HG02763 (cell line): ENCODE data around the gene TBK1.

Source experiments
- ATAC-seq: cut with Tn5 transposase; IDR thresholded peaks from one replicate; pipeline ENCODE4 v1.9.1; 2021; ENCODE audit warnings: mild to moderate bottlenecking, moderate library complexity; ENCODE audit not compliant: unreplicated experiment

TBK1 gene

GRCh38 chr12:64450711-64451486 is 1.0 kb upstream of the TBK1 start:
- ATAC-seq, result no peak

- no peak for ATAC-seq
Measured at GRCh38 chr12:64452559-64453329, 824 bp downstream of the TBK1 start.

- no peak for ATAC-seq
Measured at GRCh38 chr12:64455506-64455905, 3.6 kb downstream of the TBK1 start.

- no peak for ATAC-seq
Measured at GRCh38 chr12:64456119-64456518, 4.2 kb downstream of the TBK1 start.

GRCh38 chr12:64457032-64457431 is 5.1 kb downstream of the TBK1 start:
- no peak for ATAC-seq

GRCh38 chr12:64457466-64457865 is 5.5 kb downstream of the TBK1 start:
- no peak for ATAC-seq

- ATAC-seq, result no peak
Measured at GRCh38 chr12:64457923-64458322, 6.0 kb downstream of the TBK1 start.

- peak; percentile 63 for ATAC-seq
Measured at GRCh38 chr12:64459394-64459891, 7.5 kb downstream of the TBK1 start.

- ATAC-seq, result no peak
Measured at GRCh38 chr12:64461634-64462414, 9.9 kb downstream of the TBK1 start.

- ATAC-seq, result no peak
Measured at GRCh38 chr12:64466178-64466577, 14.3 kb downstream of the TBK1 start.

- ATAC-seq, result no peak
Measured at GRCh38 chr12:64468966-64469365, 17.0 kb downstream of the TBK1 start.

- ATAC-seq, result no peak
Measured at GRCh38 chr12:64469455-64470142, 17.7 kb downstream of the TBK1 start.

- no peak for ATAC-seq
Measured at GRCh38 chr12:64470495-64470894, 18.6 kb downstream of the TBK1 start.

- no peak for ATAC-seq
Measured at GRCh38 chr12:64473176-64473575, 21.3 kb downstream of the TBK1 start.

- ATAC-seq, result no peak
Measured at GRCh38 chr12:64475518-64475917, 23.6 kb downstream of the TBK1 start.

GRCh38 chr12:64476844-64477243 is 24.9 kb downstream of the TBK1 start:
- ATAC-seq, result no peak

- ATAC-seq, result no peak
Measured at GRCh38 chr12:64478661-64479060, 26.7 kb downstream of the TBK1 start.

- ATAC-seq, result no peak
Measured at GRCh38 chr12:64480148-64480547, 28.2 kb downstream of the TBK1 start.

- ATAC-seq, result no peak
Measured at GRCh38 chr12:64486657-64487056, 34.7 kb downstream of the TBK1 start.

- ATAC-seq, result no peak
Measured at GRCh38 chr12:64491718-64492117, 39.8 kb downstream of the TBK1 start.

GRCh38 chr12:64493513-64493912 is 41.6 kb downstream of the TBK1 start:
- no peak for ATAC-seq
